GM21529 (cell line): ENCODE measurements around the gene EXOSC7.

Experiments used
- ATAC-seq: cut with Tn5 transposase; IDR thresholded peaks from one replicate; pipeline ENCODE4 v1.9.1; 2021; ENCODE audit not compliant: unreplicated experiment

EXOSC7 gene

DNA sequence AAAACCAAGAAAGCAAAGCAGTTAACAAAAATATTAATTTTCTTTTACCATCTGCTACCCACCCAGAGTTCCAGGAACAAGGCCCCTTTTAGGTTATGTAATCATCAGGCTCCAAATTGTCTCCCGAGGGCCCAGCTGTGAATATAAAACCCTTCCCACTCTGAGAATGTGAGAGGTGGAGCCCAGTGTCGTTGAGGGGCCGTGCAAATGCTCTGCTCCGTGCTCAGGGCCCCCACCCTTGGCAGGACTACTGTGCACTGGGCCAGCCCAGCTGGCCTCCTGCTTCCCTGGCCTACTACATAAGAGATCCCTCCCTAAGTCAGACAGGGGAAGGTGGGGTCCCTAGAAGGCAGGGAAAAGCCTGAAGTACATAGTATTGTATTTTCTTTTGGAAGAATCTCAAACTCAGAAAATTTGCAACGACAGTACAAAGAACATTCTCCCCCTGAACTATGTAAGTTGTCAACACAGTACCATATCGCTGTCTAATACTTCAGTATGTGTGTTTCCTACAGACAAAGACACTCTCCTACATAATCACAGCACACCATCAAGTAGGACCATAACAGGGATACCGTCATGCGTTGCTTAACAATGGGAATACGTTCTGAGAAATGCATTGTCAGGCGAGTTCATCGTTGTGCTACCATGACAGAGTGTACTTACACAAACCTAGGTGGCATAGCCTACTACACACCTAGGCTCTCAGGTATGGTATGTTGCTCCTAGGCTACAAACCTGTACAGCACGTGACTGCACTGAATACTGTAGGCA is 45.7 kb downstream of the EXOSC7 start:
- ATAC-seq: no peak

- ATAC-seq: no peak
Measured at GRCh38 chr3:45023675-45024074, 47.6 kb downstream of the EXOSC7 start.

GRCh38 chr3:45024542-45025255 is 48.7 kb downstream of the EXOSC7 start:
- no peak for ATAC-seq

DNA sequence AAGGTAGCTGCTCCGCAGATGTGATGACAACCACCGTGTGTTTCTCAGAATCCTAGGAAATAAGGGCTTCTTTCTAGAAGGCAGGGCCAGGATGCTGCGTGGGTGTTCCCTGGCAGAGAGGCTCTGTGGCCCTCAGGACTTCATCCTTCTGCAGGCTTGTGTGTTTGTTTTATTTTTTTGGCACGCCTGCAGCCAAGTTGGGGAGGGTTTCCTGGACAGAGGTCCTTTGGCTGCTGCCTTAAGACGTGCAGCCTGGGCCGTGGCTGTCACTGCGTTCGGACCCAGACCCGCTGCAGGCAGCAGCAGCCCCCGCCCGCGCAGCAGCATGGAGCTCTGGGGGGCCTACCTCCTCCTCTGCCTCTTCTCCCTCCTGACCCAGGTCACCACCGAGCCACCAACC is 50.0 kb downstream of the EXOSC7 start, which contains the start of gene CLEC3B:
TSS of gene CLEC3B (plus strand) at position 266 of the 400 bp plus-strand sequence. CDS start at position 326, 60 bp downstream.
- ATAC-seq: no peak

DNA sequence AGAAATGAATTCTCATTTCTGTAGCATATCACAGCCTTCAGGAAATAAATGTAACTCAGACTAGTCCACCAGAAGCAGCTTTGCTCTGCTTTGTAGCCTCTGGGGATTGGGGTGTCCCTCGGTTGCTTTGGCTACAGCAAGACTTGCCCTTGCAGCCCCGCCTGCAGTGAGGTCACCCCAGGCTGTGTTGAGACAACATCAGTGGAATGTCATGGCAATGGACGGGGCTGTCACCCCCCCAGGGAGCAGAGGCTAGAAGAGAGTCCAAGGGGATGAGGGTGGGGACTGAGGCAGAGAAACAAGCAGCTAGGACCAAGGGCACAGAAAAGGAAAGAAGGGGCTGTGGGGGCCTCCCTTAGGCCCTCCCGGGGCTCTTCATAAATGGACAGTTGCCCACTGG is 50.9 kb downstream of the EXOSC7 start:
- ATAC-seq: no peak

- ATAC-seq: no peak
Measured at GRCh38 chr3:45027441-45027840, 51.4 kb downstream of the EXOSC7 start.

DNA sequence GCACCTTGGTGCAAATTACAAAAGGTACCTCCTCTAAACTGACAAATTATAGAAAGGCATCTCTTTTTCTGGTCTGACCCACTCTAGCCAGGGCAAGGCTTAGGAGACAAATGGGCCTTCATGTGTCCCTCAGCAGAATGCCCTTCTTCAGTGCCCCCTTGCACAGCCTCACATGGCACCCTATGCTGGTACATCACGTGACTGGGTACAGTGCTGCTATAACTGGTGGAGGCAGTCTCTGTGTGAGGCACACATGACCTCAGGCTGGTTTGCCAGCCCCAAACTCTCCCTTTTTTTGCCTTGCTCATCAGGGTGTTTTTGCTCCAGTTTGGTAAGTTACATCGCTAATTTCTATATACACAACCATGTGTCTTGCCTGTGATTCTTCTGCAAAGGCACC is 53.2 kb downstream of the EXOSC7 start:
- no peak for ATAC-seq

DNA sequence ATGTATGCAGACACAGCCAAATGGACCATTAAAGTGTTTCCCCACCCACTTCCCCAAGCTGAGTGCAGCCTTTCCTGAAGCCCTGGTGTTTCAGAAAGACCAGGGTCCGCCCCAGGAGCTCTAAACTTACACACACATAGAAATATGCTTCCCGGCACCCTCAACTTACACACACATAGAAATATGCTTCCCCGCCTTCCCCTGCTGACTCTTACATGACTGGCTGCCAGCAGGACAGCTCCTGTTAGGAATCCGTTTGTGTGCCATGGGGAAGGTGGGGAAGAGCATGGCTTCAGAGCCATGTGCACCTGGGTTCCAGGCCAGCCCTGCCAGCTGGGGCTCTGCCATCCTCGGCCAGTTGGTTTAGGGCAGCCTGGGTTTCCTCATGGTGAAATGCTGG is 53.6 kb downstream of the EXOSC7 start:
- ATAC-seq: no peak

DNA sequence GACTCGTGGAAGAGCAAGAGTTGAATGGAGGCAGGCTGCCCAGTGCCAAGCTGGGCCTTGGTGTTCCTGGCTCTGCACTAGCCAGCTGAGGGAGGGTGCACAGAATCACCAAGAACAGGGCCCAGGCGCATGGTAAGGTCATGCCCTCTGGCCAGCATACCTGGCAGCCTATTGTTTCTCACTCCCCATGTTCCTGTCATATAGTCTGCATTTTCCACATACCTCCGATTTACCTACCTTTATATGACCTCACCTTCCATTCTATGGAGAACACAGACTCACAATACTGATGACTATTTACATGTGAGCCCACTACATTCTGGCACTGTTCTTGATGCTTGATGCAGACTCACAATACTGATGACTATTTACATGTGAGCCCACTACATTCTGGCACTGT is 55.5 kb downstream of the EXOSC7 start:
- ATAC-seq: no peak

DNA sequence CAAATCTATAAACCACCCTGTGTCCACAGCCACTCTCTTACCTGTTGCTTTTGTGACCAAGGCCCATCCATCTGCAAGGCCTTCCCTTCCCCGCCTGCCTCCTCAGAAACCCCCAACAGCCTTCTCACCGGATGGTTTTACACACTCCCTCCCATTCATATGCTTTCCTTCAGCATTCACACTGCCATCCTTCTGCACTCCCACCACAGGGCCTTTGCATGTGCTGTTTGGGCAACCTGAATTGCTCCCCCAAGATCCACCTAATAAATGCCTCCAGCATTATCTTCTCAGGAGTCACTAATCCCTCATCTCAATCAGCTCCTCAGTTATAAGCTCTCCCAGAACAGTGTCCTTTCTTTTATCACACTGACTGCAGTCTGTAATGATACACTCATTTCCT is 56.1 kb downstream of the EXOSC7 start:
- no peak for ATAC-seq

DNA sequence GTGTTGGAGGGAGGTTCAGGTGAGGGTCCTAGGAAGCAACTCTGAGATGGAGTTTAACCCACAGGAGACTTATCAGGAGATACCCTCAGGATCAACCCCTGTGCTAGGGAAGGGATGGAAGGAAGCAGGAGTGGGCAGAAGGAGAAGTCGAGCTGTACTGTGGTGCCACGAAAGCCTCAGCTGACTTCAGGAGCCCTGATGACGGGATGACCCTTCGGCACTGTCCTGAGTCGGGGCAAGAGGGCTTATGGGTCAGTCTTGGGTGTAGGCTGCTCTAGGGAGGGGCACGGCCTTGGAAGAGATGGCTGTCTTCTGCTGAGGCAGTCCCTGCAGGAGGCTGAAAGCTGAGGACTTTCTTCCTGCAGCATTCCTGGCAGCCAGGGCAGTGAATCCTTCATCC is 57.7 kb downstream of the EXOSC7 start:
- no peak for ATAC-seq

DNA sequence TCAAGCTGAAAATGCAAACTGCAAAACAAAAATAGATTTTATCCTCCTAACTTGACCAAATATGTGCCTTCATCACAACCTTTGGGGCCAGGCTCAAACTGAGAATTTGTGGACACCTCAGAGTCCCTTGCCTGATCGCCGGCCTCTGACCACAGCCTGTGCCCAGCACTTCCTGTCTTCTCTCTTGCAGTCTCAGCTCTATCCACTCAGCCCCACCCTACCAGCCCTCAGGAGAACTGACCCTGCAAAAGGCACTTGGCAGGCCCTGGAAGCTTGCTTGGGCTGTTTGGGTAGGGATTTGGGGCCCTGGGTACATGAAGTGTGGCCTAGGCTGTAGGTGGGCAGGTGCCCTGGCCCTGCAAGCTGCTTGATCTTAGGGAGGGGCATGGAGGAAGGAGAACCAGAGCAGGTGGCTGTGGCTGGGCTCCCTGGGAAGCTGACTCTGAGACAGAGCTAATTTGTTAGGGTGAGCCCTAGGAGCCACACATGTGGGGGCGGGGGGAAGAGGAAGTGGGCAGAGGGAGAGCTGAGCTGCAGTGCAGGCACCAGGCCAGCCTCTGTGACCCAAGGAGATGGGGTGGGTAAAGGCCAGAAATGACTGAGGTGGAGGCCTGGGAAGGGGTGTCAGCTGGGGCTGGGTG is 58.7 kb downstream of the EXOSC7 start:
- ATAC-seq: peak; percentile 41

DNA sequence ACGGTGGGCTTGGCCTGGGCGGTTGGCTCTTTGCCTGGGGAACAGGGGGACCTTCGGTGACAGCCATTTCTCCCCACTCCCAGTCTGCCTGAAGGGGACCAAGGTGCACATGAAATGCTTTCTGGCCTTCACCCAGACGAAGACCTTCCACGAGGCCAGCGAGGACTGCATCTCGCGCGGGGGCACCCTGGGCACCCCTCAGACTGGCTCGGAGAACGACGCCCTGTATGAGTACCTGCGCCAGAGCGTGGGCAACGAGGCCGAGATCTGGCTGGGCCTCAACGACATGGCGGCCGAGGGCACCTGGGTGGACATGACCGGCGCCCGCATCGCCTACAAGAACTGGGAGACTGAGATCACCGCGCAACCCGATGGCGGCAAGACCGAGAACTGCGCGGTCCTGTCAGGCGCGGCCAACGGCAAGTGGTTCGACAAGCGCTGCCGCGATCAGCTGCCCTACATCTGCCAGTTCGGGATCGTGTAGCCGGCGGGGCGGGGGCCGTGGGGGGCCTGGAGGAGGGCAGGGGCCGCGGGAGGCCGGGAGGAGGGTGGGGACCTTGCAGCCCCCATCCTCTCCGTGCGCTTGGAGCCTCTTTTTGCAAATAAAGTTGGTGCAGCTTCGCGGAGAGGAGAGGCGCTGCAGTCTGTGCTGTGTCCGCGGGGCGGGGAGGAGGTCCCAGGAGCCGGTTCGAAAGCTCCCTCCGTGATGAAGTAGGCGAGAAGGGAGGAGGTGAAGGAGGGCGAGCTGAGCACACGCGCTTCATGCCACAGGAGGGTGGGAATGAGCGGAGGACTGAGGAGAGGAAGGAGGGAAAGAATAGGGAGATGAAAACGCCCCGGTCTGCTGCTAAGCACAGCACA is 59.6 kb downstream of the EXOSC7 start:
- ATAC-seq: no peak

DNA sequence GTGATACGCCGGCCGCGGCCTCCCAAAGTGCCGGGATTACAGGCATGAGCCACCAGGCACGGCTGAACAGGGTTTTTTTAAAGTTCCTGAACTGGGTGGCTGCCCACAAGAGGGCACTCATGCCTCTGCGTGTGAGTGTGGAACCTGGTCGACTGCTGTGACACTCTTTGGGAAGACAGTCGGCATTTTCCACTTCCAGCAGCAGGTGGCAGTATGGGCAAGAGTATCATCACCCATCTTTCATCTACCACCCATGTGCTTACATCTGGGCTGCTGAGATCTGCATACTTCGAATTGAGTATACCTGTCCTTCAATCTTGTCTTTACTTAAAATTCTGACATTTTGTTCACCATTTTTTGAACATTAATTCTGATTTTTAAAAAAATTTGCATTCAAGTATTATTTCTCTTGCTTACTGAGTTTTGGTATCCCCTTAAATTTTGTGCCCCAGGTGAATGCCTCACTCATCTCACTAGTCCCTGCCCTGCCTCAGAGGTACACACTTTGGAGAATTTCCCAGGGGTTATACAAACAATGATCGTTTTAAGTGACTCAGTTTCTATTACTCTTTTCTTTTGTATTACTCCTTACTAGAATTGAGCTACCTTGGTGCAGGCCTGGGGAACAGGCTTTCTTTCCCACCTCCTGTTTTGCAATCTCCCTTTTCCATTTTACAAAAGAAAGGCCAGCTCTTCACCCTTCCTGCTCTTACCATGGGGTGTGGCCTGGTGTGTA is 61.8 kb downstream of the EXOSC7 start:
- peak; percentile 67 for ATAC-seq

DNA sequence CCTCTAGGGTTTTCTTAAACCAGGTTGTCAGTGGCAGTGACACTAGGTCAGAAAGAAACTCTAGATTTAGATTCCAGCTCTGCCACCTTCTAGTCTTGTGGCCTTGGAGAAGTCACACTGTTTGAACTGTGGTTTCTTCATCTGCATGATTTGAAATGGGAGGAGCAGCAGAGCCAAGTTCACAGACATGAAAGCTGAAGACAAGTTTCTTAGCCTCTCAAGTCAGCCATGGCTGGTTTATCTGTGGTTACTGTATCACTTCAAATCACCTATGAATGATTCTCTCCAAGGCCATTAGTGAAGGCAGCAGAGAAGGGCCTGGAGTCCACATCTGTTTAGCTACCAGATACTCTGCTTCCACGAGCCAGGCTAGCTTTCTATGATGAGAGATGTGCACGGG is 65.6 kb downstream of the EXOSC7 start:
- ATAC-seq: no peak

GRCh38 chr3:45042162-45042561 is 66.1 kb downstream of the EXOSC7 start:
- ATAC-seq: no peak

GRCh38 chr3:45043728-45044299 is 67.8 kb downstream of the EXOSC7 start:
- no peak for ATAC-seq

- ATAC-seq: no peak
Measured at GRCh38 chr3:45048244-45048643, 72.2 kb downstream of the EXOSC7 start.

DNA sequence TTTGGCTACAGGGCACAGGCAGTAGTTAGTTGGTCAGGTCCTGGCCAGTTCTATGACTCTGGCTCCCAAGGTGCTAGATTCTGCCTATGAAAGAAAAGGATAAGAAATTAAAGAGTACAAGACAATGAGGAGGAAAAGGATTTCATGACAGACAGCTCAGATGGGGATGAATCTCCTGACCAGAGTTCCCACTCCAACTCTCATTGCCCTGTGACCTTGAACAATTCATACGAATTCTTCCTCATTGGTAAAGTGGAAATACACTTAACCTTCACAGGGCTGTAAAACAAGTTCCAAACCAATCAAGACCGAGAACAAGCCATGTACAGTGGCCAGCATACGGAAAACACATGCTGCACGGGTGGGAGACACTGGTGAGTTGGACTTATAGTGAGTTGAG is 73.8 kb downstream of the EXOSC7 start:
- ATAC-seq: no peak

- ATAC-seq: no peak
Measured at GRCh38 chr3:45051685-45052084, 75.6 kb downstream of the EXOSC7 start.
